MM.1S (cell line): Measurements from ENCODE around the gene BPIFB2.
"Not testable (repeated sequence)": the region's sequence is repeated elsewhere in the genome, so short reads cannot be mapped to it uniquely, and the experiment has no call there.

ENCODE experiments used
- DNase-seq: peaks from one replicate; pipeline ENCODE4 v3.0.0-alpha.2; 2015
- H2AFZ ChIP-seq: fragments of 300-600 bp; sonication (generic); 2 replicates; pipeline ENCODE4 v1.6.0; 2016; ENCODE audit warnings: antibody characterized with exemption, low read length
- H3F3A ChIP-seq: fragments of 300-600 bp; sonication (generic); 2 replicates; pipeline ENCODE4 v1.6.1; 2016; ENCODE audit warnings: mild to moderate bottlenecking, antibody characterized with exemption, low read length, moderate library complexity, mixed read lengths; ENCODE audit not compliant: insufficient read depth
- H3K27ac ChIP-seq: fragments of 300-600 bp; sonication (generic); 2 replicates; pipeline ENCODE4 v1.5.1; 2016; ENCODE audit warnings: mild to moderate bottlenecking, low read length
- H3K27me3 ChIP-seq: fragments of 300-600 bp; sonication (generic); replicated peaks from 2 replicates; pipeline ENCODE4 v1.6.0; 2016; ENCODE audit warnings: low read length; ENCODE audit not compliant: insufficient read depth
- H3K36me3 ChIP-seq: fragments of 300-600 bp; sonication (generic); replicated peaks from 2 replicates; pipeline ENCODE4 v1.6.1; 2016; ENCODE audit warnings: mild to moderate bottlenecking, low read length, mixed read lengths; ENCODE audit not compliant: insufficient read depth
- H3K4me1 ChIP-seq: fragments of 300-600 bp; sonication (generic); 2 replicates; pipeline ENCODE4 v1.6.1; 2016; ENCODE audit warnings: low read length, mixed read lengths
- H3K4me2 ChIP-seq: fragments of 300-600 bp; sonication (generic); 2 replicates; pipeline ENCODE4 v1.6.0; 2016; ENCODE audit warnings: low read depth, low read length
- H3K4me3 ChIP-seq: fragments of 300-600 bp; sonication (generic); 2 replicates; pipeline ENCODE4 v1.5.1; 2016; ENCODE audit warnings: low read length, mixed read lengths
- H3K79me2 ChIP-seq: fragments of 300-600 bp; sonication (generic); 2 replicates; pipeline ENCODE4 v1.6.1; 2016; ENCODE audit warnings: mixed run types, low read length, mixed read lengths
- H3K9ac ChIP-seq: fragments of 300-600 bp; sonication (generic); 2 replicates; pipeline ENCODE4 v1.6.1; 2016; ENCODE audit warnings: low read length, mixed read lengths
- H3K9me2 ChIP-seq: fragments of 300-600 bp; sonication (generic); replicated peaks from 2 replicates; pipeline ENCODE4 v1.6.1; 2016; ENCODE audit warnings: mild to moderate bottlenecking, low read length, mixed read lengths; ENCODE audit not compliant: insufficient read depth
- H3K9me3 ChIP-seq: fragments of 300-600 bp; sonication (generic); replicated peaks from 2 replicates; pipeline ENCODE4 v1.6.1; 2016; ENCODE audit warnings: mild to moderate bottlenecking, low read length, mixed read lengths; ENCODE audit not compliant: insufficient read depth
- H4K20me1 ChIP-seq: fragments of 300-600 bp; sonication (generic); 2 replicates; pipeline ENCODE4 v1.6.1; 2016; ENCODE audit warnings: mild to moderate bottlenecking, low read length, moderate library complexity, mixed read lengths; ENCODE audit not compliant: insufficient read depth
- CTCF ChIP-seq: fragments of 300-600 bp; sonication (generic); IDR thresholded peaks from 2 replicates; pipeline ENCODE4 v1.5.1; 2016; ENCODE audit warnings: antibody characterized with exemption, low read length, mixed read lengths
- EZH2 ChIP-seq: fragments of 300-600 bp; sonication (generic); optimal IDR thresholded peaks from 2 replicates; pipeline ENCODE3; 2017; ENCODE audit warnings: low read depth, mild to moderate bottlenecking, antibody characterized with exemption, low read length, mixed read lengths
- EZH2phosphoT487 ChIP-seq: fragments of 300-600 bp; sonication (generic); IDR thresholded peaks from 2 replicates; pipeline ENCODE4 v1.6.1; 2018; ENCODE audit warnings: antibody characterized with exemption, low read length

Gene BPIFB2

DNA sequence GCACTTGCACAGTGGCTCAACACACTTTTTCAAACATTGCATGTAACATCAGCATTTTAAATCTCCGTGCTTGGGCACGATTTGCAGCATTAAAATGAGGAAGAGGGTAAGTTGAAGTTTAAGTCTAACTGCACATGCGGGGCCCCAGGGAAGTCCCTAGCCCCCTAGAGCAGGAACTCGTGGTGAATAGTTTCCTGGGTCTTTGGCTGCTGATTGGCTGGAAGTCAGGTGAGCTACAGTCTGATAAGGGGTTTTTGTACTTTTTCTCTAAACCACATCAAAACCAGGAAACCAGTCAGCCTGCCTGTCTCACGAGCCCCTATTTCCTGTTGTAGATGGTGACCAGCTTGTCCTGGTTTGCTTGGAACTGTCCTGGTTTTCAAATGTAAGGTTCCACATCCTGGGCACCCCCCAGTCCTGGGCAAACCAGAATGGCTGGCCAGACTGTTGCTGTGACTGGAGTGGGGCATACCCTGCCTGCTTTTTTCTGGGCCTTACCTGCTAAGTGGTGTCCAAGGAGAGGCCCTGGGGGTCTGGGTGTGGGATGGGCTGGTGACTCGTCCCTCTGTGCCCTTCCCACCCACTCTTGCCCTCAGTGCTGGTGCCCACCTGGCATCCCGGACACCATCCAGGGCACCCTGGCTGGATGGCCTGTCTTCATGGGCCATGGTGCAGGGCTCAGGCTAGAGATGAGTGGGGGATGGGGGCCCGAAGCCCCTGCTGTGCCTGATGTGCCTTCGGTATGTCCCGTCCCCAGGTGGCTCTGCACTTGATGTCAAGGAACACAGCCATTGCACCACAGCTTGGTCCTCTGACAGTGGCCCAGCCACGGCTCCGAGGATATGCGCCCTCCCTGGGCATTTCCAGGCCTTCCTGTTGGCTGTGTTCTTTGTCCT lies 35.1 kb upstream of the BPIFB2 start:
- peaks cover 17% of the 10 kb centered on the region for H3K4me1 ChIP-seq
- peak overlapping the region; percentile 59 for H3K4me2 ChIP-seq
- H3K27ac ChIP-seq = peak overlapping the region; percentile 30; the same call in 1 of the 2 replicates
- no peaks in the 10 kb centered on the region for H3K79me2 ChIP-seq
- no peaks in the 10 kb centered on the region for H3K9me3 ChIP-seq
- no peak overlapping the region; the same call in 1 of the 2 replicates for H3K4me3 ChIP-seq
- H3K9ac ChIP-seq = no peak overlapping the region
- TF ChIP-seq CTCF (no peak), EZH2phosphoT487 (no peak), EZH2 (no peak)
- no peaks in the 10 kb centered on the region for H3K36me3 ChIP-seq
- no peaks in the 10 kb centered on the region for H3F3A ChIP-seq
- no peaks in the 10 kb centered on the region for H4K20me1 ChIP-seq
- peak overlapping the region; percentile 81 for H2AFZ ChIP-seq
- DNase-seq = peak; percentile 83
- no peaks in the 10 kb centered on the region for H3K9me2 ChIP-seq
- H3K27me3 ChIP-seq = no peaks in the 10 kb centered on the region

- H3K9me3 ChIP-seq = no peaks in the 10 kb centered on the region
- H3K27me3 ChIP-seq = no peaks in the 10 kb centered on the region
- H3K27ac ChIP-seq = no peak overlapping the region
- no peaks in the 10 kb centered on the region for H4K20me1 ChIP-seq
- no peaks in the 10 kb centered on the region for H3K9me2 ChIP-seq
- H3K9ac ChIP-seq = no peak overlapping the region
- H3K4me3 ChIP-seq = no peak overlapping the region
- H3F3A ChIP-seq = no peaks in the 10 kb centered on the region
- TF ChIP-seq EZH2phosphoT487 (no peak), CTCF (no peak), EZH2 (no peak)
- no peaks in the 10 kb centered on the region for H3K36me3 ChIP-seq
- H3K79me2 ChIP-seq = no peaks in the 10 kb centered on the region
- H3K4me1 ChIP-seq = peaks cover 17% of the 10 kb centered on the region
- no peak for DNase-seq
- H3K4me2 ChIP-seq = no peak overlapping the region
- H2AFZ ChIP-seq = no peak overlapping the region
Observed at GRCh38 chr20:32973077-32973717, 34.3 kb upstream of the BPIFB2 start.

DNA sequence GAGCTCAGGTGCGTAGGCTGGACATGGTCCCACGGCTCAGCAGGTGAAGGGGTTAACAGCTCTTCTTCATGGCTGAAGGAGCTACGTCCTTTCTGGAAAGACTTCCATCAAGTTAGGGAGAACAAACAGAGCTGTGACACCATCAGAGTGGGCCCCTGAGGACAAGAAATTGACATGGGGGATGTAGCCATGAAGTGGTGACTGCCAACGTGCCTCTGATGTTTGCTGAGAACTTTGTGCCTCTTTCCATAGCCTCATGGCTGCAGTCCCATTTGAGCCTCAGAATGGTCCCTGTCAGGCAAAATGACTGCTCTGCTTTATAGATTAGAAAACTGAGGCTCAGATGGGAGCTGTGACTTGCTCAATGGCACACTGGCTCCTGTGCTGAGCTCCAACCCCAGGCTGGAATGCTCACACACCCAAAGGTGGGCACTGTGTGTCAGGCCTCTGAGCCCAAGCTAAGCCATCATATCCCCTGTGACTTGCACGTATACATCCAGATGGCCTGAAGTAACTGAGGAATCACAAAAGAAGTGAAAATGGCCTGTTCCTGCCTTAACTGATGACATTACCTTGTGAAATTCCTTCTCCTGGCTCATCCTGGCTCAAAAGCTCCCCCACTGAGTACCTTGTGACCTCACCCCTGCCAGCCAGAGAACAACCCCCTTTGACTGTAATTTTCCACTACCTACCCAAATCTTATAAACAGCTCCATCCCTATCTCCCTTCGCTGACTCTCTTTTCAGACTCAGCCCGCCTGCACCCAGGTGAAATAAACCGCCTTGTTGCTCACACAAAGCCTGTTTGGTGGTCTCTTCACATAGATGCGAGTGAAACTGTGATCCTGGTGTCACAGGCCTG lies 33.1 kb upstream of the BPIFB2 start:
- H3K9ac ChIP-seq, H3K9me2 ChIP-seq, H3K79me2 ChIP-seq, H3K27ac ChIP-seq, H3K27me3 ChIP-seq, H4K20me1 ChIP-seq, H3F3A ChIP-seq, H3K4me2 ChIP-seq, DNase-seq, H3K4me3 ChIP-seq, H3K36me3 ChIP-seq, H2AFZ ChIP-seq, H3K9me3 ChIP-seq: not testable (repeated sequence)
- peaks cover 17% of the 10 kb centered on the region for H3K4me1 ChIP-seq

- not testable (repeated sequence) for H3K4me3 ChIP-seq, H3K4me2 ChIP-seq, H3K9me3 ChIP-seq, H3K9me2 ChIP-seq, H3K79me2 ChIP-seq, H2AFZ ChIP-seq, H3K27ac ChIP-seq, H3K27me3 ChIP-seq, H4K20me1 ChIP-seq, H3F3A ChIP-seq, H3K36me3 ChIP-seq, DNase-seq, H3K9ac ChIP-seq
- peaks cover 17% of the 10 kb centered on the region for H3K4me1 ChIP-seq
Observed at GRCh38 chr20:32975121-32975520, 32.4 kb upstream of the BPIFB2 start.
